Endothelial cell of umbilical vein (primary cell): Measurements from ENCODE around the gene SPTB. TPM values are rescaled to one million over a fixed set of nuclear protein-coding genes. Genes with fewer than 3 reads are reported as not detected.

ENCODE experiments used
- BruUV-seq: library from RNA; stranded (reverse); fragments of 400-500 nt; replicated peaks from 2 replicates; lab custom pipeline; 2021; lab: Mats Ljungman, UMichigan
- CTCF ChIA-PET: fragments of 300-600, 350-600 bp; sonication (Branson Sonifier 250); formaldehyde crosslinking; loops from one replicate; lab custom pipeline; 2021; ENCODE audit warnings: antibody characterized with exemption, inconsistent platforms; lab: Charles Lee
- POLR2A ChIA-PET: fragments of 300-600, 350-600 bp; sonication (Branson Sonifier 250); formaldehyde crosslinking; loops from one replicate; lab custom pipeline; 2021; ENCODE audit warnings: antibody characterized with exemption, inconsistent platforms; lab: Charles Lee
- DNase-seq: peaks from one replicate; pipeline ENCODE4 v3.0.0-alpha.2; 2011; ENCODE audit warnings: low read depth, low spot score
- FAIRE-seq: peaks from 2 replicates; lab custom pipeline; 2011; peaks lifted over from hg19 to GRCh38; lab: Jason Lieb, UNC
- H2AFZ ChIP-seq: 2 replicates; pipeline ENCODE4 v1.6.0; 2012; ENCODE audit warnings: low read depth, low read length, control low read depth, inconsistent platforms
- H3K27ac ChIP-seq: 2 replicates; pipeline ENCODE4 v1.5.1; 2011; ENCODE audit warnings: low read depth, mild to moderate bottlenecking, control low read depth, low read length, moderate library complexity; ENCODE audit not compliant: insufficient read depth
- H3K27me3 ChIP-seq, 2 experiments: 2 replicates each; pipeline versions ENCODE4 v1.6.0 to v1.6.1; 2011; ENCODE audit warnings: low read length in 2 of 2, mixed read lengths in 1 of 2; ENCODE audit not compliant: control insufficient read depth in 2 of 2, insufficient read depth in 2 of 2
- H3K36me3 ChIP-seq, 2 experiments: 2 replicates in 1 of 2; 3 replicates in 1 of 2; pipeline ENCODE4 v1.5.1; 2011; ENCODE audit warnings: low read length in 2 of 2, mild to moderate bottlenecking in 1 of 2, moderate library complexity in 1 of 2; ENCODE audit not compliant: control insufficient read depth in 2 of 2, insufficient read depth in 2 of 2; ENCODE audit errors: extremely low read depth in 1 of 2
- H3K4me1 ChIP-seq: 3 replicates; pipeline ENCODE4 v1.5.1; 2011; ENCODE audit warnings: mild to moderate bottlenecking, low read length; ENCODE audit not compliant: control insufficient read depth, insufficient read depth; ENCODE audit errors: extremely low read depth
- H3K4me2 ChIP-seq: 2 replicates; pipeline ENCODE4 v1.6.1; 2011; ENCODE audit warnings: low read length, control low read depth, mixed read lengths; ENCODE audit not compliant: insufficient read depth
- H3K4me3 ChIP-seq, 3 experiments: fragments of 200-600 bp in 1 of 3; sonication (generic), shearing (Covaris generic) in 1 of 3; replicated peaks in 1 of 3; 2 replicates each; pipeline ENCODE4 v1.5.1; 2011 to 2016; ENCODE audit warnings: control low read depth in 3 of 3, low read length in 3 of 3, mild to moderate bottlenecking in 2 of 3, inconsistent platforms in 1 of 3, low read depth in 1 of 3, moderate library complexity in 1 of 3; ENCODE audit not compliant: insufficient read depth in 1 of 3
- H3K79me2 ChIP-seq: 2 replicates; pipeline ENCODE4 v1.6.0; 2012; ENCODE audit warnings: low read length, inconsistent platforms; ENCODE audit not compliant: control insufficient read depth, insufficient read depth
- H3K9ac ChIP-seq: replicated peaks from 2 replicates; pipeline ENCODE3; 2011; ENCODE audit warnings: low read length, control low read depth; ENCODE audit not compliant: insufficient read depth; ENCODE audit errors: extremely low read depth
- H3K9me1 ChIP-seq: replicated peaks from 3 replicates; pipeline ENCODE4 v1.6.0; 2011; ENCODE audit warnings: mild to moderate bottlenecking, low read length; ENCODE audit not compliant: control insufficient read depth, insufficient read depth; ENCODE audit errors: extremely low read depth
- H3K9me3 ChIP-seq: replicated peaks from 2 replicates; pipeline ENCODE4 v1.5.1; 2012; ENCODE audit warnings: low read length, inconsistent platforms; ENCODE audit not compliant: control insufficient read depth, insufficient read depth
- H4K20me1 ChIP-seq: replicated peaks from 2 replicates; pipeline ENCODE3; 2011; ENCODE audit warnings: mild to moderate bottlenecking, low read length; ENCODE audit not compliant: control insufficient read depth, insufficient read depth; ENCODE audit errors: extremely low read depth
- EZH2 ChIP-seq: IDR thresholded peaks from 2 replicates; pipeline ENCODE4 v1.6.1; 2012; ENCODE audit warnings: borderline replicate concordance, low read depth, mild to moderate bottlenecking, moderate library complexity, low read length, inconsistent platforms; ENCODE audit not compliant: severe bottlenecking
- FOS ChIP-seq: IDR thresholded peaks from 2 replicates; pipeline ENCODE4 v1.6.1; 2011; ENCODE audit warnings: mild to moderate bottlenecking, low read length, moderate library complexity, borderline replicate concordance; ENCODE audit not compliant: insufficient read depth
- GATA2 ChIP-seq: IDR thresholded peaks from 2 replicates; pipeline ENCODE4 v1.7.0; 2011; ENCODE audit warnings: low read depth, mild to moderate bottlenecking, moderate library complexity, mixed read lengths, low read length; ENCODE audit not compliant: insufficient read length, insufficient read depth
- JUN ChIP-seq: IDR thresholded peaks from 2 replicates; pipeline ENCODE4 v1.6.1; 2011; ENCODE audit warnings: borderline replicate concordance, low read depth; ENCODE audit not compliant: insufficient read length, insufficient read depth
- MYC ChIP-seq: IDR thresholded peaks from one replicate; pipeline ENCODE4 v1.6.1; 2011; ENCODE audit warnings: mild to moderate bottlenecking, low read depth, low read length
- POLR2A ChIP-seq: IDR thresholded peaks from 2 replicates; pipeline ENCODE4 v1.6.1; 2012; ENCODE audit warnings: low read depth, mild to moderate bottlenecking, control low read depth, low read length
- POLR2AphosphoS5 ChIP-seq: IDR thresholded peaks from 2 replicates; pipeline ENCODE4 v1.6.1; 2012; ENCODE audit warnings: low read depth, mild to moderate bottlenecking, control low read depth, low read length, moderate library complexity; ENCODE audit not compliant: insufficient read depth
- dilution Hi-C: fragments of 300-500 bp; cut with MboI; formaldehyde crosslinking; loops from one replicate; pipeline ENCODE4 v1.15.0; 2019; ENCODE audit warnings: low sequenced_read_pairs; ENCODE audit not compliant: extremely low pct_ligation_motif_present
- intact Hi-C: fragments of 100-400 bp; cut with micrococcal nuclease; formaldehyde crosslinking; loops from one replicate; pipeline ENCODE4 v1.10.0; 2022
- polyA plus RNA-seq, 4 experiments: library from polyadenylated mRNA; depleted of rRNA in 3 of 4; stranded (reverse) in 3 of 4; unstranded in 1 of 4; fragments of >200 nt; gene quantifications; 2 replicates each; pipeline versions ENCODE4 v1.2.1 to v1.2.3, GENCODE V29; 2011 to 2012; ENCODE audit warnings: missing spikeins in 1 of 4
- total RNA-seq: library from RNA; stranded (reverse); gene quantifications from 2 replicates; pipeline ENCODE4 v1.2.3, GENCODE V29; 2021
- TF ChIP-seq, protein P1 (sequence below): IDR thresholded peaks from 2 replicates; pipeline ENCODE4 v1.6.1; 2011; ENCODE audit not compliant: insufficient read depth, insufficient read length
- TF ChIP-seq, protein P2 (sequence below), 2 donors: IDR thresholded peaks; 1 replicate in 1 of 2; 2 replicates in 1 of 2; pipeline ENCODE4 v1.5.1; 2011; ENCODE audit warnings: low read length in 2 of 2, mild to moderate bottlenecking in 2 of 2, moderate library complexity in 2 of 2, control low read depth in 1 of 2, inconsistent platforms in 1 of 2, low read depth in 1 of 2; ENCODE audit not compliant: insufficient read depth in 1 of 2; ENCODE audit errors: extremely low read depth in 1 of 2

Gene SPTB
- total and polyA plus RNA-seq, 2 donors (not counting 3 experiments of a cell fraction or from before 2014, with no cell fraction given): 0.03 to 0.07 TPM

DNA sequence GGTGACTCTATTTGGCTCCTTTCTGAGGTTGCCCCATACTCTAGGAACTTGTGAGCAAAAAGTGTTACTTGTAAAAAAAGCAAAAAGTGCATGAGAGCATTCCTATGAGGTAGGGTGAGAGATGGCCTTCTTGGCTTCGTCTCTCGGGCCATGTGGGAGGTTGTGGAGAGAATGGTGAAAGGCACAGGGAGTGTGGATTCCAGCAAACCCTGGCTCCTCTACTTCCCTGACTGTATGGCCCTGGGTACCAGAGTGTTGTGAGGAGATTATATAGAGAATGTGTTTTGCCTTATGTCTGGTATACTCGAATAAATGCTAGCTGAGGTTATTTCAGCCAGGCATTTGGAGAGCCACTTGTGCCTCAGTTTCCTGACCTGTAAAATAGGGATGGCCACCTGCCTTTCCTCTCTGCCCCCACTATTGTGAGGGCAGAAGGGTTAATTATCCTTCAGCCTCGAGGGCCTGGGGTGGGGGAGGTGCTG is 164.5 kb downstream of the SPTB start:
- H2AFZ ChIP-seq: no peak overlapping the region
- peaks cover 7% of the 10 kb centered on the region for H3K4me1 ChIP-seq
- no TSS peak for BruUV-seq
- TF ChIP-seq GATA2 (no peak), JUN (no peak), POLR2A (no peak), EZH2 (no peak), POLR2AphosphoS5 (no peak), MYC (no peak), FOS (no peak)
- TF ChIP-seq, protein P1, sequence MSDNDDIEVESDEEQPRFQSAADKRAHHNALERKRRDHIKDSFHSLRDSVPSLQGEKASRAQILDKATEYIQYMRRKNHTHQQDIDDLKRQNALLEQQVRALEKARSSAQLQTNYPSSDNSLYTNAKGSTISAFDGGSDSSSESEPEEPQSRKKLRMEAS: no peak
- TF ChIP-seq, protein P2, sequence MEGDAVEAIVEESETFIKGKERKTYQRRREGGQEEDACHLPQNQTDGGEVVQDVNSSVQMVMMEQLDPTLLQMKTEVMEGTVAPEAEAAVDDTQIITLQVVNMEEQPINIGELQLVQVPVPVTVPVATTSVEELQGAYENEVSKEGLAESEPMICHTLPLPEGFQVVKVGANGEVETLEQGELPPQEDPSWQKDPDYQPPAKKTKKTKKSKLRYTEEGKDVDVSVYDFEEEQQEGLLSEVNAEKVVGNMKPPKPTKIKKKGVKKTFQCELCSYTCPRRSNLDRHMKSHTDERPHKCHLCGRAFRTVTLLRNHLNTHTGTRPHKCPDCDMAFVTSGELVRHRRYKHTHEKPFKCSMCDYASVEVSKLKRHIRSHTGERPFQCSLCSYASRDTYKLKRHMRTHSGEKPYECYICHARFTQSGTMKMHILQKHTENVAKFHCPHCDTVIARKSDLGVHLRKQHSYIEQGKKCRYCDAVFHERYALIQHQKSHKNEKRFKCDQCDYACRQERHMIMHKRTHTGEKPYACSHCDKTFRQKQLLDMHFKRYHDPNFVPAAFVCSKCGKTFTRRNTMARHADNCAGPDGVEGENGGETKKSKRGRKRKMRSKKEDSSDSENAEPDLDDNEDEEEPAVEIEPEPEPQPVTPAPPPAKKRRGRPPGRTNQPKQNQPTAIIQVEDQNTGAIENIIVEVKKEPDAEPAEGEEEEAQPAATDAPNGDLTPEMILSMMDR (IDR thresholded peaks at IDR 0.05; ENCODE audit: extremely low read depth in 1 of 2, insufficient read depth in 1 of 2, low read depth in 1 of 2, low read length in 2 of 2): no peak
- dilution Hi-C loops (no loop called here), intact Hi-C loops (no loop called here)
- H3K4me2 ChIP-seq: no peak overlapping the region
- H4K20me1 ChIP-seq: no peaks in the 10 kb centered on the region
- H3K9me1 ChIP-seq: no peaks in the 10 kb centered on the region
- H3K9ac ChIP-seq: no peak overlapping the region
- peaks cover 5% of the 10 kb centered on the region for H3K79me2 ChIP-seq
- POLR2A ChIA-PET: no interaction called here
- CTCF ChIA-PET: interaction anchor here (1.4 kb wide), 2 partner anchors 9 to 11 kb away, joined by 3 read pairs; partner anchors contain the start of gene PLEKHG3
- H3K9me3 ChIP-seq: no peaks in the 10 kb centered on the region
- no peaks in the 10 kb centered on the region for H3K36me3 ChIP-seq
- no peaks in the 10 kb centered on the region for H3K27me3 ChIP-seq
- FAIRE-seq (no peak), DNase-seq (no peak)
- H3K4me3 ChIP-seq: no peak overlapping the region
- no peak overlapping the region for H3K27ac ChIP-seq
